ENCODE measurements around the gene CASKIN2.

Gene CASKIN2

GRCh38 chr17:75486951-75487350, 28.4 kb downstream of the CASKIN2 start:
- H3K4me3 ChIP-seq (ENCODE audit: low read length), result peak overlapping the region; percentile 71
- H3K4me1 ChIP-seq (ENCODE audit: control insufficient read depth, low read length), result peaks cover 28% of the 10 kb centered on the region
- peak overlapping the region; percentile 95 for H3K4me2 ChIP-seq (ENCODE audit: low read length)
- H3K79me2 ChIP-seq (ENCODE audit: control insufficient read depth, low read length), result no peaks in the 10 kb centered on the region
- H3K9me2 ChIP-seq (replicated peaks; ENCODE audit: control insufficient read depth, low read length), result no peaks in the 10 kb centered on the region
- TF ChIP-seq EZH2phosphoT487 (IDR thresholded peaks at IDR 0.05; ENCODE audit: borderline replicate concordance, low read length) (no peak), CTCF (IDR thresholded peaks at IDR 0.05; ENCODE audit: low read depth, low read length, poor library complexity, severe bottlenecking) (no peak)
- peak overlapping the region; percentile 68 for H3K27ac ChIP-seq (ENCODE audit: low read depth, low read length)
- H4K20me1 ChIP-seq (ENCODE audit: control insufficient read depth, insufficient read depth, low read depth, low read length), result no peaks in the 10 kb centered on the region
- no peaks in the 10 kb centered on the region for H3K27me3 ChIP-seq (ENCODE audit: control insufficient read depth, low read length)
- no peaks in the 10 kb centered on the region for H3K9me3 ChIP-seq (ENCODE audit: control insufficient read depth, insufficient read depth, low read length)
- H3K36me3 ChIP-seq (ENCODE audit: control insufficient read depth, low read length), result peaks cover 3% of the 10 kb centered on the region
- no peaks in the 10 kb centered on the region for H3F3A ChIP-seq (ENCODE audit: control insufficient read depth, insufficient read depth)

- Histone ChIP-seq H3K36me3 (ENCODE audit: control insufficient read depth, low read length) (peaks cover 3% of the 10 kb centered on the region), H3F3A (ENCODE audit: control insufficient read depth, insufficient read depth) (no peaks in the 10 kb centered on the region), H3K4me3 (ENCODE audit: low read length) (no peak overlapping the region), H3K27ac (ENCODE audit: low read depth, low read length) (no peak overlapping the region), H3K9me3 (ENCODE audit: control insufficient read depth, insufficient read depth, low read length) (no peaks in the 10 kb centered on the region), H3K9me2 (replicated peaks; ENCODE audit: control insufficient read depth, low read length) (no peaks in the 10 kb centered on the region), H3K4me1 (ENCODE audit: control insufficient read depth, low read length) (peaks cover 28% of the 10 kb centered on the region), H3K27me3 (ENCODE audit: control insufficient read depth, low read length) (no peaks in the 10 kb centered on the region), H3K79me2 (ENCODE audit: control insufficient read depth, low read length) (no peaks in the 10 kb centered on the region), H4K20me1 (ENCODE audit: control insufficient read depth, insufficient read depth, low read depth, low read length) (no peaks in the 10 kb centered on the region), H3K4me2 (ENCODE audit: low read length) (no peak overlapping the region)
- TF ChIP-seq CTCF (IDR thresholded peaks at IDR 0.05; ENCODE audit: low read depth, low read length, poor library complexity, severe bottlenecking) (no peak), EZH2phosphoT487 (IDR thresholded peaks at IDR 0.05; ENCODE audit: borderline replicate concordance, low read length) (no peak)
Measured at GRCh38 chr17:75486151-75486550, 29.2 kb downstream of the CASKIN2 start.

DNA sequence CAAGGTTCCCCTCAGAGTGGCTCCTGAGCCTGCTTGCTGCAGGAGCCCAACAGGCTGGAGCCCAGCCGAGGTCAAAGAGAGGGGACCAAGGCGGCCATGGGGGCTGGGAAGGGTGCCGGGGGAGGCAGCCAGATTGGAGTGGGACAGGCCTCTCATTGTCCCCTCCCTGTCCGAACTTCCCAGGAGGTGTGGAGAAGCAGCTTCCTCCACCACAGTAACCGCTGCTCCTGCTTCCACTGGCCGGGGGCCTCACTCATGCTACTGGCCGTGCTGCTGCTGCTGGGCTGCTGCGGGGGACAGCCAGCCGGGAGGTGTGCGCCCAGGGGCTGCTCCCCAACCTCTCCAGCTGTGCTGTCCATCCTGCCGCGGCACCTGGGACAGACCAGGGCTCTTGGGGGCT, 29.6 kb downstream of the CASKIN2 start:
- Histone ChIP-seq H3K9me3 (ENCODE audit: control insufficient read depth, insufficient read depth, low read length) (no peaks in the 10 kb centered on the region), H3K4me3 (ENCODE audit: low read length) (no peak overlapping the region), H3K9me2 (replicated peaks; ENCODE audit: control insufficient read depth, low read length) (no peaks in the 10 kb centered on the region), H3K4me2 (ENCODE audit: low read length) (no peak overlapping the region), H3K4me1 (ENCODE audit: control insufficient read depth, low read length) (peaks cover 23% of the 10 kb centered on the region), H3K27ac (ENCODE audit: low read depth, low read length) (no peak overlapping the region), H3F3A (ENCODE audit: control insufficient read depth, insufficient read depth) (no peaks in the 10 kb centered on the region), H4K20me1 (ENCODE audit: control insufficient read depth, insufficient read depth, low read depth, low read length) (no peaks in the 10 kb centered on the region), H3K79me2 (ENCODE audit: control insufficient read depth, low read length) (no peaks in the 10 kb centered on the region), H3K36me3 (ENCODE audit: control insufficient read depth, low read length) (peaks cover 3% of the 10 kb centered on the region), H3K27me3 (ENCODE audit: control insufficient read depth, low read length) (no peaks in the 10 kb centered on the region)
- no peak for TF ChIP-seq EZH2phosphoT487 (IDR thresholded peaks at IDR 0.05; ENCODE audit: borderline replicate concordance, low read length)
- TF ChIP-seq CTCF (IDR thresholded peaks at IDR 0.05; ENCODE audit: low read depth, low read length, poor library complexity, severe bottlenecking), result no peak
